ENCODE results near the gene E2F4. TPM values are rescaled to one million over a fixed set of nuclear protein-coding genes. Genes with fewer than 3 reads are reported as not detected.

Gene E2F4
- total and polyA plus RNA-seq, 2 of the 8 experiments (the other 6 are each of a cell fraction or from before 2014, with no cell fraction given) = 79.9 to 157 TPM

- TF ChIP-seq POU5F1 (IDR thresholded peaks at IDR 0.05; ENCODE audit: low read depth, low read length) = no peak
- no peak for TF ChIP-seq NANOG (IDR thresholded peaks at IDR 0.05; ENCODE audit: insufficient read depth, low read depth, low read length, poor library complexity, severe bottlenecking)
- TF ChIP-seq RAD21 (IDR thresholded peaks at IDR 0.05 in 1 of 2, conservative IDR thresholded peaks at IDR 0.05 in 1 of 2; ENCODE audit: low read depth in 2 of 2, low read length in 2 of 2) = no peak
- no peak for TF ChIP-seq BCL11A (IDR thresholded peaks at IDR 0.05; ENCODE audit: low read depth in 2 of 2, low read length in 2 of 2)
- no peak for TF ChIP-seq ZNF274 (IDR thresholded peaks at IDR 0.05; ENCODE audit: borderline replicate concordance, extremely low read depth, low read length)
- no peak for TF ChIP-seq KDM1A (IDR thresholded peaks at IDR 0.05; ENCODE audit: borderline replicate concordance, low read length)
- no peak for TF ChIP-seq BRCA1 (IDR thresholded peaks at IDR 0.05; ENCODE audit: low read depth, low read length)
- TF ChIP-seq SRF (IDR thresholded peaks at IDR 0.05; ENCODE audit: low read depth, low read length) = no peak
- no peak for TF ChIP-seq SP1 (IDR thresholded peaks at IDR 0.05; ENCODE audit: low read depth, low read length)
Observed at GRCh38 chr16:67206129-67206837, 14.3 kb downstream of the E2F4 start (continued).
